RPMI8226 (cell line): Measurements from ENCODE around the gene TM2D3.

Experiments used
- DNase-seq: peaks from one replicate; pipeline ENCODE4 v3.0.0-alpha.2; 2015

Gene TM2D3

DNA sequence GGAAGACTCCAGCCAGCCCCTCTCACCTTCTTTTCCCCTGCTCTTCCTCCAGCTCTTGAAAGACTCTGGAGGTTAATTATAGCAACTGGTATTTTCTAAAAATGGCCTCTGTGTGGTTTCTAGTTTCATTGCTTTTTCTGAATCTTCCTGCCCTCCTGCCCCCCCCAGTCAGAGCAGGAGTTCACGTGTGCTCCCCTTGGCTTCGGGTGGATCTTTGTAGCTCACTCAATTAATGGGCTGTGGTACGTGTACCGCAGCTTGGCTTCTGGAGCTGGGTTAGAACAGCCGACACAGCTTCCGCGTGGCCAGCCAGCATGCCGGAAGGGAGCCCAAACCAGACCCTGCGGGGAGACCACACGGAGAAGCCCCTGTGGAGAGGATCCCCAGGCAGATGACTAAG, 31.5 kb downstream of the TM2D3 start:
- peak; percentile 30 for DNase-seq

DNA sequence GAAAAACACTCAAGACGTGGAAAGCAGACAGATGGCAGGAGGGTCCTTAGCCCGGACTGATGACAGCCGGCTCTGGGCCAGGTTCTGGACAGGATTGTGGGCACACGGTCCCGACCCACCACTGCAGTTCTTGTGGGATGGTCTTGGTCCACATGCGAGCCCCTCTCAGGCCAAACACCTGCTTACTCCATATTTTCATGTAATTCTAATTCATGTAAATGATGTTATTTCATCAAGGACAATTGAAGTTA, 32.6 kb downstream of the TM2D3 start:
- DNase-seq, result no peak

DNA sequence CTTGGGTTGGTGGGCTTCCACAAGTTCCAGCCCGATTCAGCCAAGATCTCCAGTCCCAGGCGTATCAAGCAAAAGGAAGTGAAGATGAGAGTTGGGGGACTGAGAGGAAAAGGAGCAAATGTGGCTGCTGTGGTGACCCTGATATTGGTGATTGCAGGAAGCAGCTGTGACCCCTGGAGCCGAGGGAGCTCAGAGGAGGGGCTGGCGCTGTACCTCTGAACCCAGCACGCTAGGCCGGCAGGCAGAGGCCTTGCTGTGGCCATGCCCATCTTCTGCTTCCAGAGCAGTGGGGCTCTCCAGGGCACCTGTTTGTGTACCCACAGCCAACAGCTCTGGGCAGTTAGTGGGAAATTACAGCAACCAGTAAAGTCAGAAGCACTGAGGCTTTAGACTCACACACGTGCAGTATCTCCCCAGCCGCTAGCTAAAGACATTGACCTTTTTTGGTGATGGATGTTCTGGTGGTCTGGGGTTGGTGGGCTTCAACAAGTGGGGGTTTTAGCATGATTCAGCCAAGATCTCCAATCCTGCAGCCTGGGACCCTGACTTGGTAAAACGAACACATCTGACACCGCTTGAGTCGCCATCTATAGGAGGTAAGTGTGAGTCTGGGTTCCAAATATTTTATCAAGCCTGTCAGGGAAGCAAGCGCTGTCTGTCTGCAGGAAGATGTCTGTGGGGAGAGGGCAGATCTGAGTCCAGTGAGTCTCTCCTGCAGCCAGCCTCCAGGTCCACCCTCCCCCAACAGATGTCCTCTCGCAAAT, 33.1 kb downstream of the TM2D3 start:
- DNase-seq, result no peak

DNA sequence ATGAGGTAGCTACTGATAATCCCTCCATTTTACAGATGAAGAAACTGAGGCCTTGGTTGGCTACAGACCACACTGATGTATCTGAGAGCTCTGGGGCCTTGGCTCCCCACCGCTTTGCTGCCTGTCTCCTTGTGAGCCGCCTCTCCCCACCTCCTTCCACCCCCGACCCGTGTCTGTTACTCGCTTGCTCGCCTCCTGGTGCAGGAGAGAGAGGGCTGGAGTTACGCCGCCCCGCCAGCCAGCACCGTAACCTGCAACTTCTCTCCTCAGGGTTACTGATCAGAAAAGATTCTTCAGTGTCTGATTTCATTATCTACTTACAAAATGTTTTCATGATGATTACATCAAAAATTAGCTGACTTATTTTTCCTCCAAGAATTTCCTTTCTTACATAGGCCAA, 34.1 kb downstream of the TM2D3 start:
- DNase-seq, result no peak

DNA sequence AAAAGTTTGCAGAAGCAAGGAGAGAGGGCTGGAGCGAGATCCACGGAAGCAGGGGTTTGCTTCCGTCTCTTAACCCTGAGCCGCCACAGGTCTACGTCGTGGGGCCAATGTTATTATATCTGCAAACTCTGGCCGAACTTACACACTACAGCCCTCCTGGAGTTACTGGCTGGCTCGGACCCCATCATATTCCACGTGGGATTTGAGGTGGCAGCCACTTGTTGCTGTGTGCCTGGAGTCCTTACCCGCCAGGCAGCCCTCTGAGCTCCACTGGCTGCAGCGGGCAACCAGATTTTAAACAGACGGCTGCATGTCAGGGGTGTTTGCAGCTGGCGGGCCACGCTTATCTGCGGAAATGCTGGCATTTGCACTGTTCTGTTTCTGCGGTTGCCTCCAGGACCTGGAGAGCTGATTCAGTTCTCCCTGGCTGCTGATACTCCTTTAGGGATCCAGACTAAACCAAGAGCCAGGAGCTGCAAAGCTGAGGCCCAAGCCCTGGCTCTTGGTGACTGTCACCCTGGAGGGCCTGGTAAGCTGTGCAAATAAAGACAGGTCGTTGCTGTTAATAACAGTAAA, 34.7 kb downstream of the TM2D3 start:
- no peak for DNase-seq

DNA sequence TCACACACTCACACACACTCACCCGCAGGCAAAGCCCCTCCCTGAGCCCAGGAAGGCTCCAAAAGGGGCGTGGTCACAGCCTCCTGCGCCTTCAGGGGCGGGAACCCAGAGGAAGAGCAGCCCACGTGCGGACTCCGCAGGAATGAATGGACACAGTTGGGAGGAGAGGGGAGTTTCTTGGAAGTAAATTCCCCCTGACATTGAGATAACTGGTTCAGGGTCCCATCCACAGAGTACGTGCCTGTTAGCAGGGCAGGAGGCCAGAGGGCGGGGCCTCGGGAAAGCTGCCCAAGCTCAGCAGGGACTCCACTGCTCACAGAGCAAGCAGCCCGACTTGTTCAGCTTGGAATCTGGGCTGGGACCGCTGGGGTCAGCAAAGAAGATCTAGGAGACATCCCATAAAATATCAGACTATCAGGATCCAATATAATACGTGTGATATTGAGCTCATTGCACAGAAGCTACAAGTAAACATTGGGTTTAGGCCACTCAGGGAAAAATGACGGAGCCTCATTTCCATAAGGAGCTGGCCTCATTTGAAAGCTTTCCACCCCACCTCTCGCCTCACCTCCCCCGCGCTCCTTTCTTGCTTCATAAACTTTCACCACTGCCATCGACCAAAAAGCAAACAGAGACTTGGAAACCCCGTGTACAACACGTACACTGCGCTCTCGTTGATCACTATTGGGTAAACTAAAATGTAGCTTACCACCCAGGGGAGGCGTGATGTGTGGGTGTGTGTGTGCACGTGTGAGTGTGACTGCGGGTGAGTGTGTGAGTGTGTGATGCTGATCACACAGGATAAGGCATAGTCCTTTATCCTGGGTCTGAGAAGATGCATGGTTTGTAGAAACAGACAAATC, 36.0 kb downstream of the TM2D3 start:
- no peak for DNase-seq

DNA sequence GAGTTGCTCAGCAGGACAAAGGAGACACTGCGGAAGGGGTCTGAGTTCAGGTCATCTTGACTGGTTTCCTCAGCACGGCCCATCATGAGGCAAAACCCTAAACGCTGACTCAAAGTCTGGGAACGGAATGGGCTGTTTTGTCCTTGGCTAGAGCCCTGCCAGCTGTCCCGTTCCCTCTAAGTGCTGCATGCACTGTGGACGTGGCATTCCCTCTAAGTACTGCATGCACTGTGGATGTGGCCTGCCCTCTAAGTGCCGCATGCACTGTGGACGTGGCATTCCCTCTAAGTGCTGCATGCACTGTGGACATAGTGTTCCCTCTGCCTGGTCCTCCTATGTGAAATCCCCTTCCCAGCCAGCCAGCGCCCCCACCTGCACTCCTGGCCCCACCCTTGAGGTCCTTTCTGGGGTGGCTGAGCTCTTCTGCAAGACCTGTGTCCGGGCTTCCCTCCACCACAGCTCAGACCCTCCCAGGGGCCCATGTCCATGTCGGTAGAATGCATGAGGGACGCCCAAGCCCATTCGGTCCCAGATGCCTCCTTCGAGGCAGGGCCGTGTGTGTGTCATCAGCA, 36.7 kb downstream of the TM2D3 start:
- DNase-seq, result no peak

DNA sequence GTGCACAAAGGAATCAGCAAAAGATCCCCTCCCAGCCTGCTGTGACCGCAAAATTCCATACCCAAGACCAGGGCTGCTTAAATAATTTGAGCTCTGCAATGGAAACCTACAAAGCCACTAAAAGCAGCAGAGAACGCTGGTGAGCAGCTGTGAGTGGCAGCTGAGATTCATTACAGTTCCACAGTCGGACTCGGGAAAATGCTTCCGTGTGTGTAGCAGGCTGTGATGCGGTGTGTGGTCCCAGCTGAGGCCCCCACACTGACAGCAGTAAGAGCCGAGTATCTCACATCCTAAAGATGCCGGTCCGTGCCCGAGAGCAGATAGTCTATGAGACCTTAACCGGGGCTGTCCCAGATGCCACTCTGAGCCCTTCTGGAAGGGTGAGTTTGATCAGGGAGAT, 37.4 kb downstream of the TM2D3 start:
- no peak for DNase-seq

DNA sequence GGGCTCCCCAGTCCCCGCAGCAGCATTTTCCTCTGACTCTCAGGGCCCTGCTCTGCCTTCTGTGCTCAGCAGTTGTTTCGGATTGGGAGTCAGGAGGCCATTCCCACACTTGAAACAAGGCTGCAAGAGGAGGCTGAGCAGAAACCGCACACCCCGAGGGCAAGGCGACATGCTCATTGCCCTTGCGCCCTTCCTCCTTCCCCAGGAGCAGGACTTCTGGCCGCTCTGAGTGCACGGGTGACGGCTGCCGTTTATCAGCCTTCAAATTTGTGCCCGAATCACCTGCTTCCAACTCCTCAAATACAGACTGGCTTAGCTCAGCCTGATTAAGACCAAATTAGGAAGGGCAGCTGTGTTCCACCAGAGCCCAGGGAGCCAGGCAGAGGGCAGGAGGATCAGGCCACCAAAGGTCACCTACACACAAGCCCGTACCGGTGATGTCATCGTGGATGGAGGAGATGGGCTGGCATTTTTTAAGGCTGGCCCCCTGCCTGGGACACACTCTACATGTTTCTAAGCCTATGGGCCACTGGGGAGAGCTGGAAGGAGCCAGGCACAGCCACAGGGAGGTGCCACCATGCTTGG, 38.1 kb downstream of the TM2D3 start:
- no peak for DNase-seq

DNA sequence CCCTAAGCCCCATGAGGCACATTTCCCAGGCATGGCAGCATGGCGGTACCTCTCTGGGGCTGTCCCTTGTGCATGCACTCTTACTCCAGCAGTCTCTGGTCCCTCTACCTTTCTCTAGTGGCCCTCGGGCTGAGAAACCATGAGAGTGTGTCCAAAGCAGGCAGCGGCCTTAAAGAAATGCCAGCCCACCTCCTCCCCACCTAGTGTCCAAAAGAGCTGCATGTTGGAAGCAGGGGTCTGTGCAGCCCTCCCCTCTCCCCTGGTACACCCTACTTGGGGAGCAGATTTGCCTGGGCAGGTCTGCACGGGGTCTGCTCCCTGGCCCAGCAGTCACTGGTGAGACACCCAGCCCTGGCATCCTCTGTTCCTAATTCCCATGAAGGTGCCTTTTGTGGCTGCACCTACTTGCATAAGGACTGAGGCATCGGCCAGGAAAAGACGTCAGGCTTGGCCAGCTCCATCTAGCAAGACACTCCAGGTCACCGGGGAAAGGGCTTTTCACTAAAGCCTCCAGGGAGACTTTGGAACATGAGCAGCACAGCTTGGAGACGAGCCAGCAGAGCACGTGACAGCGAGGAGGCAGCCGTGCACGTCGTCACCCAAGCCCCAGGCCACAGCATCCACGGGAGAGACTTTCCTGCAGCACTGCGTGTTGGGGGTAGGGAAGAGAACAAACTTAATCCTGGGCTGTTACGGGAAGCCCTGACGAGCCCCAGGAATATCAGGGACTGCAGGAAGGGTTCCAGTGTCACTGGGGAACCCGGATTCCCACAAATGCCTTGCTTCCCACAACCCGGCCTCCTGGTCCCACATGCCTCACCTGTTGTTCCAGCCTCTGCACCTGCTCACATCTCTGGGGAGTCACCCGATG, 38.8 kb downstream of the TM2D3 start:
- peak; percentile 56 for DNase-seq

DNA sequence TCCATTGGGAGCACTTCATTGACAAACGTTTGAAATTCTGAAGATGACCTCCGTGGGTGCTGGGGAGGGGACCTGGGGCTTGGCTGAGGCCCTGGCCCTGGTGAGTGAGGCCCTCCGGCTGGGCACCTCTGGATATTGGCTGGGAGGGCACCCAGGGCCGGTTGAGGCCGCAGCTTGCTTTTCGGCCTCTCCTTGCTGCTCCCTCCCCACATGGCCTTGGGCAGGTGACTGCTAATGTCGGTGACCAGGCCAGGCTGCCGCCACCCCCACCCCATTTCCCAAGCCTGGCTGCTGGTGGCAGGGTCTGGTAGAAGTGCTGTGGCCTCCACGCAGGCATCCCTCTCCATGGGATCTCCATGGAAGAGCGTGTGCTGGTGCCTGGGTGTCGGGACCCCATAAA, 39.5 kb downstream of the TM2D3 start:
- DNase-seq, result no peak

DNA sequence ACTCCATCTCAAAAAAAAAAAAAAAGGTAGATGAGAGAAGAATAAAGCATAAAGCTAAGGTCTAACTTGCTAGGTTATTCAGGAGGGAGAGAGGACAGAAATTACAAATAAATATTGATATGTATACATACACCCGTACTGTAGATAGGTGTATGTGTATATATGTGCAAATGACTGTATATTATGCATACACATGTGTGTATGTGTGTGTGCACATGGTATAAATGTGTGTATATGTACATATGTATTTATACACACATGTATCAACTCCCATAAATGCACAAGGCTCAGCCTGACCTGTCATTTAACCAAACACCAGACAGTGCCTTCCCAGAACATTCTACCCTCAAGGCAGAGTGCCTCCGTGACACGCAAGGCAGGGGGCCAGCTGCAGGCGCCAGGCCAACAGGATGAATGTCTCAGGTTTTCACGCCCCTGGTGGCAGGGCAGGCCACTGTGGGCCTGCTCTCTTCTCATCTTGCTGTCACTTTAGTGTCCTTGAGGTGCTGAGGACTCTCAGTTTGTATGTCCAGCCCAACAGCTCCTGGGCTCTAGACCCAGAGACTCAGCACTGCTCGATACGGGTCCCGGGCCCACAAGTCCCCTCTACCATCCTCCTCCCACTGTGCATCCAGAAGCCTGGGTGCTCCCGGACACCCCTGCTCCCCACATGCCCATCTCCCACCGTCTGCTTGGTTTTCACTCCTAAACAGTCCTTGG, 40.4 kb downstream of the TM2D3 start:
- DNase-seq, result no peak

DNA sequence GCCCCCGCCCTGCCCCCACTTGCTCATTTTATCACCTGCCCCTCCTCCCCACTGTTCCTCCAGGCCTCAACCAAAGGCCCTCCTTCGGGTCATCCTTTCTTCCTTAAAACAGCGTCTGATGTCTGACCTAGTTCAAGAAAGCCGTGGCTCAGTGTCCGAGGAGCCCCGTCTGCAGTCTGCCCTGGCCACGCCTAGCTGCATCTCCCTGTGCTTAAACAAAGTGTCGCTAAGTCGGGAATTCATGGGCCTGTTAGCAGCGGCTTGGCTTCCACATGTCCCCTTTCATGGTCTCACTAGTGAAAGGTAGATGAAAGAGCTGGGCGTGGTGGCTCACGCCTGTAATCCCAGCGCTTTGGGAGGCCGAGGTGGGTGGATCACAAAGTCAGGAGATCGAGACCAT, 41.2 kb downstream of the TM2D3 start:
- DNase-seq, result no peak

DNA sequence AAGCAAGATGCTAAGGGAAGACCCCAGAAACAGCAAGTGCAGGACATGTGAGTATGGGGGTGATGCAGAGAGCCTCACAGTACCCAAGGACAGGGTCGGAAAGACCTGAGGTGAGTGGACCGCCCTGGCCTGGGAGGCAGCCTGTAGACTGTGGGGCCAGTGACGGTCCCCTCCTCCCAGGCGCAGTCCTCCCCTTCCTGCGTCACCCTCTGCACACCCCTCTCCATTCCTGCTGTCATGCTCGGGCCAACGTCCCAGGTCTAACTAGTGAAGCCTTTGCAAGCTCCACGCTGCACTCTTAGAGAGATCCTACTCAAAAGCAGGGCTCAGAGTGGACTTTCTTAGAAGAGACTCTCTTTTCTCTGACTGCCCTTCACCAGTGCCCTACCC, 41.6 kb downstream of the TM2D3 start:
- no peak for DNase-seq

DNA sequence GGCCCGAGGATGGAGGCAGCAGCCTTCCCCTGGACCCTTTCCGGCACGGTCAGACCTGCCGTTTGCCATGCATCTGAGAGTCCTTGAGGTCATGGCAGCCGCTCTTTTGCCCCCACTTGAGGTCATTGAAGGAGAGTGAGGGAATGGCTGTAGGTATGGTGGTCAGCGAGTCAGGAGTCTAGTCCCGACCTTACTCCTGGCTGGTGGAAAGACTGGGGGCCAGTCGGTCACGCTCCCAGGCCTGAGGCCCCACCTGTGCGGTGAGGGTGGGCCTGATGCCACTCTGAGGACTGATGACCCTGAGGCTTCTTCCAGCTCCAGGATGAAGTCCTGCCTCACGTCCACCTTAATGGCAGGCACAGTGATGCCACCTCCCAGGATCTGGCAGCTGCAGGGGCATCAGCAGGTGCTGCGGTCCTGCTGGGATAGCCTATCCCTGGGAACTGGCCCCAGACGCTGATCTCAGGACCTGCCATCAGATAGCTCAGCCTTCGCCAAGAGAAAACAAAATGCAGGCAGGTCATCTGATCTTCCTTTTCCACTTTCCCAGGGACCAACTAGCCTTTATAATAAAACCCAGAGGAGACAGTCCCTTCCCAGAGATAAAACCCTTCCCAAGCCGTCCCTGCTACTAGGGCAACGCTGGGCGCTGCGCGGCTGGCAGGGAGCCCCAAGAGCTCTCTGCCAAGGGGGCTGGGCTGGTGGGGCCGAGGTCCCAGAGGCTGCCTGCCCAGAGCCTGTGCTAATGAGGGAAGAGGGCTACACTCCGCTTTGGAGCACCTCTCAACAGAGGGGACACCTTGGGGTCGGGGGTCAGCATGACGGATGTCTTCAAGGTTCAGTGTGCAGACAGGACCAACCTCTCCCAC, 42.2 kb downstream of the TM2D3 start:
- no peak for DNase-seq

DNA sequence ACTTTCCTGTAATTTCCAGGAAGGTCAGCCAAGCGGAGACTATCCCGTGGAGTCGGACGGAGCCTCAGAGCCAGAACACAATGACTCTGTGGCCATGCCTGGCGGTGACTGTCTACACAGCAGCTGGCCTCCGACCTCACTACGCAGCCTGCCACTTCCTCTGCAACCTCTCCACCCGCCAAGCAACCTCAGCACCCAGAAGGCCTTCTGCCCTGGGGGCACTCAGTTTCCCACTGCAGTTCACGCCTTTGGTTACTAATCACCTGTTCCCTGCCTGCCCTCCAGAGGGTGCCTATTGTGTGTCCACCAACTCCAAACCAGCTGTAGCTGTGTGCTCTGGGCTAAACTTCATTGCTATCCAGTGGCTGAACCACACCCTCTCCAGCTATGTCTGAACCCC, 44.0 kb downstream of the TM2D3 start:
- peak; percentile 35 for DNase-seq

DNA sequence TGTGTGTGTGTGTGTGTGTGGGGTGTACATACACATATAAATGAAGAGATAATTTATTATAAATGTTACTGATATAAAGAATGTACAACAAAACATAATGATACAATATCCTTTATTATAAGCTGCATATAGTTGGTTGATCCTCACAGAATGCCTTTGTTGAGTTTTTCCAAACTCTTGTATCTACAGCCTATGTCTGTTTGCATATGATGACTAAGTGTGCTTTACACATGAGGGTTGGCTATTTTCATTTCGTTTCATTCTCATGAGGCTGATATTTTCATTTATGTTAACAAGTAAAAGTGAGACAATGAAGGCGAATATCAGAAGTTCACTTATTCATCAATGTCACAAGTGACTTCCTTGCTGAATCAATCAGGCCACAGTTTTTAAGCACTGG, 45.1 kb downstream of the TM2D3 start:
- DNase-seq, result no peak

DNA sequence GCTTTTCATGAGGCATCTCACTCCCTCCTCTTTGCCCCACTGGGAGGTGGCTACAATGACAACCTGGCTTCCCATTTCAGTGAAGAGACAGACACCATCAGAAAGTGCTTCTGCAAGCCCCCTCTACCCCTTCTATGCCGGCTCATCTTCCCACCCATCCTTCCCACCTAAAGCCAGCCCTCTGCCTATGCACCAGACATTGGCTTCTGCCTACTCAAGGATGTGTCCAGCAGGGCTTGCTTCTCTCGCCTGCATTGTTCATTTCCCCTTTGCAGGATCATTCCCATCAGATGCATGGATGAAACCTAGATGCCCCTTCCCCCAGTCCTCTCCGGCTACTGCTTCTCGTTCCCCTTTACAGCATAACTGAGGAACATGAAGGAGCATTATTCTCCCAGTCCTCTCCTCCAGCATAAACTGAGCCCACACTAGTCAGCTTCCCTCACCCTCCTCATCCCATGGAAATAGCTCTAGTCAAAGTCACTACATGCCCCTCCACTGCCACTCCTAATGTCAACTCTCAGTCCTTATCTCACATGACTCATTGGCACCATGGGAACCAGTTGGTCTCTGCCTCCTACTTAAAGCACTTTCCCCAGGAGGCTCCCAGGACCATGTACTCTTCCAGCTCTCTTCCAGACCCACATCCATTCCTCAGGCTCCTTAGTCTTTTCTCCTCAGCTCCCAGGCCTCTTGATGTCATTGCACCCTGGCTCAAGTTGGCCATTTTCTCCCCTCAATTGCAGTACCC, 47.9 kb downstream of the TM2D3 start:
- DNase-seq, result no peak

DNA sequence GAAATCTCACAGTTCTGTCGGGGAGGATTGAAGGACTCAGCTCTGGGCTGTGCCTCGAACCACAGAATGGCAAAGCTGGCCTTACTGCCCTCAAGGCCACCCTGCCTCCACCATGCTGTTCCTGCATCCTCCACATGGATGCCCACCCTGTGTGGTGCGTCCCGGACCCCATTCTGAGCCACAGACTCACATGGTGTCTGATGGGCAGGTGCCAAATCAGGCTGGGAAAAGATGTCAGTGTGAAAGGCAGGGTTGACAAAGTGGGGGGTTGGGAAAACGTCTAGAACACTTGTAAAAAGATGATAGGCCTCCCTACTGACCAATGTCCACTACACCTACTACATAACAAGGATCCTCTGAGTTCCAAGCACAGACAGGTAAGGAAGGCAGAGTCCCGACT, 49.4 kb downstream of the TM2D3 start:
- DNase-seq, result no peak

DNA sequence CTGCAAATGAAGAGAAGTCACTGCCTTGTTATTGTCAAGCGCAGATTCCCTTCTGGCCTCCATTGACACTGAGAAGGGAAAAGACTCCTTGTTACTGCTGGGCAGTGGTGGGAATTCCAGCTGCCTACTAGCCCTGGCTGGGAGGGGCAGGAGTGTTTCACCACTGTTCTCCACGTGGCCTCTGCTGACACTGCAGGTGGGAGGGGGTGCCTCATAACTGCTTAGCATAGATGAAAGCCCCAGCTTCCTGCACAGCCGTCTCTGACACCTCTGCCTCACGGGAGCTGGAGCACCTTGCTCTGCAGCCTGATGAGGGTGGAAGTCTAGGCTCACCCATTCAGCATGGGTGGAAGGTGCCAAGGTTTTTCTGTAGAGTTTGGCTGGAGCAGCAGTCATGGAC, 52.1 kb downstream of the TM2D3 start:
- DNase-seq, result peak; percentile 78
